ENCODE data around the gene FYB2.

GRCh38 chr1:56790036-56790435 lies 29.2 kb downstream of the FYB2 start:
- TF ChIP-seq CTCF (IDR thresholded peaks at IDR 0.05; ENCODE audit: poor library complexity) (no peak), EZH2phosphoT487 (IDR thresholded peaks at IDR 0.05; ENCODE audit: low read depth, severe bottlenecking, unreplicated experiment) (no peak)
